ENCODE data around the gene DUS3L. TPM values are rescaled to one million over a fixed set of nuclear protein-coding genes. Genes with fewer than 3 reads are reported as not detected.

Gene DUS3L
- total and polyA plus RNA-seq, 2 of the 8 experiments (the other 6 are each of a cell fraction or from before 2014, with no cell fraction given) = 37.6 to 39.1 TPM

DNA sequence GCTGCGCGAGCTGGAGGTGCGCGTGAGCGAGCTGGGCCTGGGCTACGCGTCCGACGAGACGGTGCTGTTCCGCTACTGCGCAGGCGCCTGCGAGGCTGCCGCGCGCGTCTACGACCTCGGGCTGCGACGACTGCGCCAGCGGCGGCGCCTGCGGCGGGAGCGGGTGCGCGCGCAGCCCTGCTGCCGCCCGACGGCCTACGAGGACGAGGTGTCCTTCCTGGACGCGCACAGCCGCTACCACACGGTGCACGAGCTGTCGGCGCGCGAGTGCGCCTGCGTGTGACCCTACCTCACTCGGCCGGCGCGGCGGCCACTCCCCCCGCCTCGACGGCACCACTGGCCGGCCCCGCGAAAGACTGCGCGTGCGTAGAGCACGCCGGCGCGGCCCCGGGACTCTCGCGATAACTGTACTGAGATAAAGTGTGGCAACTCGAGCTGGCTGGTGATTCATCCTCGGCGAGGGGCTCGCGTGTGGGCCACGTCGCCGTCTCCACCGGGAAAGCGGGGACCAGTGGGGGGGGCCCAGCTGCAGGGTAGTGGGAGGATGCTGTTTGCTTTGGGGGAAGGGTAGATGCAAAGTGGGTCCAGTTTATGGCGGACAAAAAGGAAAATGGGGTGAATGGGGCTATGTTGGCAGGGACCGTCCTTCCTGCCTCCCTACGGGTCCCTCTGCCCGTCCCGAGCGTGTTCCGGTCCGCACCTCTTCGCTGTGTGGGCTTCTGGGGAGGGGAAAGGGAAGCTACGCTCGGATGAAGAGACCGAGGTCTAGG lies 37.1 kb upstream of the DUS3L start (continued):
- TF ChIP-seq CBX5 (IDR thresholded peaks at IDR 0.05; ENCODE audit: low read depth, low read length) (no peak), YY1 (IDR thresholded peaks at IDR 0.05; ENCODE audit: low read depth, low read length) (peak; percentile 73; the same call in 1 of the 2 replicates), PHF8 (conservative IDR thresholded peaks at IDR 0.05; ENCODE audit: low read depth, low read length) (peak; percentile 95), SRF (IDR thresholded peaks at IDR 0.05; ENCODE audit: low read depth, low read length) (no peak), TBP (IDR thresholded peaks at IDR 0.05; ENCODE audit: low read depth, low read length) (peak; percentile 92), POLR2A (IDR thresholded peaks at IDR 0.05; ENCODE audit: control extremely low read depth in 1 of 2, low read depth in 2 of 2, low read length in 2 of 2) (peak in 1 of 2 experiments; percentile 97; a peak in 2 of 3 replicates), CHD1 (IDR thresholded peaks at IDR 0.05; ENCODE audit: low read depth, low read length) (no peak), JUN (IDR thresholded peaks at IDR 0.05; ENCODE audit: low read depth, low read length) (peak; percentile 21; the same call in 1 of the 2 replicates), RAD21 (IDR thresholded peaks at IDR 0.05 in 1 of 2, conservative IDR thresholded peaks at IDR 0.05 in 1 of 2; ENCODE audit: low read depth in 2 of 2, low read length in 2 of 2) (no peak)
